ENCODE measurements around the gene CAMK4.

CAMK4 gene

DNA sequence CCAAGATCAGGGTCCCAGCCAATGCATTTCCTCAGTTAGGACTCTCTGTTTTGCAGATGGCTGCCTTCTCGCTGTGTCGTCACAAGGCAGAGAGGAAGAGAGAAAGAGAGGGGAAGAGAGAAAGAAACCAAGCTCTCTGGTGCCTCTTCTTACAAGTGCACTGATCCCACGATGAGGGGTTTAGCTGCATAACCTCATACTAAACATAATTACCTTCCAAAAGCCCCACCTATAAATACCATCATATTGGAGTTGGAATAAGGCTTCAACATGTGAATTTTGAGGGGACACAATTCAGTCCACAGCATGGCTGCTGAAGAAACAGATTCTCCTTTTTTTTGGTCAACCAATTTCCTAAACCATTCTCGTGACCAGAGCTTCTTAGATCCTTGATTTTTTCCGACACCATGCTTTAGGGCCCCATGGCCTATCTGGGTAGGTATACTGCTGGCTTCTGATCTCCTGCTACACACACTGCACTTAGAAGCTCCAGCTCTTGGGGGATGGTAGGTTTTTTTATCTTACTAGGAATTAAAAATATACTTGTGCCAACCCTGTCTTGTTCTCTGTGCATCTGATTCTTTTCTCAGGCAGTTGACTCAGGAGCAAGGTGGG lies 5.1 kb downstream of the CAMK4 start:
- no peak for DNase-seq (ENCODE audit: low read depth in 2 of 2)

GRCh38 chr5:111229871-111230810 lies 6.0 kb downstream of the CAMK4 start:
- no peak for DNase-seq (ENCODE audit: low read depth in 2 of 2)

GRCh38 chr5:111231119-111231518 lies 6.9 kb downstream of the CAMK4 start:
- no peak for DNase-seq (ENCODE audit: low read depth in 2 of 2)

DNA sequence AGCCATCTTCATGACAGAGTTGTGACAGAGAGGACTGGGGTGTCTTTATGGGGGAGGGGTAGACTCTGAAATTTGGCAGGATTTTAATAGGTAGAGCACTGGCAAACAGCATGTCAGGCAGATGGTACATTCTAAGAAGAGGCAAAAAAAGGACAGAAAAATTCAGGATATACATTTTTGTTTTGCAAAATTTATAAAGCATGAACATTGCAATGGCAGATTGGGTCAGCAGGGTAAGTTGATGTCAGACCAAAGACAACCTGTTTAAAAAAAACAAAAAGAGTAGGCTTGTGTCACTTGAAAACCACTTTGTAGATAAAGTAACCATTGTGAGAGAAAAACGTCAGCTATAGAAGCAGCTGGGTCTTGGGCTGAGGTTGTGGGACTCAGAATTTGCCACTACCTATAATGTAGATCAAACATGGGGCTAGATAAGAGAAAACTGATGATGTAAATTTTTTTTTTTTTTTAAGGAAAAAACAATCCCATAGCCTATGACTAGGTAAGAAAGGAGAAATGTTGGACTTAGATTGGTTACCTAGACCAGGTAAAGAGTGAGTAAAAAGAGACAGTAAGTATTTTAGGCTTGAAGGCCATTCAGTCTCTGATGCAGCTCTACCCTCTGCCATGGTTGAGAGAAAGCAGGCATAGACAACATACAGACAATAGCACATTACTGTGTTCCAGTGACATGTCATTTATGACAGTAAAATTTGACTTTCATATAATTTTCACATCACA lies 8.3 kb downstream of the CAMK4 start:
- DNase-seq (ENCODE audit: low read depth in 2 of 2), result no peak

- no peak for DNase-seq (ENCODE audit: low read depth in 2 of 2)
These were observed 8.8 kb downstream of the CAMK4 start for GRCh38 chr5:111233052-111233374.

DNA sequence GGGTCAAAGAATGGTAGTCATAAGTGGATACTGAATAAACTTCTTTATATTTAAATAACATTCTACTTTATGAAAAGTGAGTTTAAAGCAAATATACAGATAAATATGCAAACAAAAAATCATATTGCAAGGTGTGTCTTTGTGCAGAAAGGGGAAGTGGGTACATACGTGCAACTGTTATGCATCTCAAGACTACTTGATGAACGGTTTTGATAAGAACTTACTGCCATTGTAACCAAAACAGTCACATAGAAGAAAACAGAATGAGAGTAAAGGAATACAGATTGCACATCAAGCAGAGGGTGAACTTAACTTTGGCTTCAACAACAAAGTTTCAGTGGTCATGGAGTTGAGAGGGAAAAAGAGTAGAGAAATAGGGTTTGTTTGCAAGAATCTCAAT lies 9.9 kb downstream of the CAMK4 start:
- no peak for DNase-seq (ENCODE audit: low read depth in 2 of 2)

DNA sequence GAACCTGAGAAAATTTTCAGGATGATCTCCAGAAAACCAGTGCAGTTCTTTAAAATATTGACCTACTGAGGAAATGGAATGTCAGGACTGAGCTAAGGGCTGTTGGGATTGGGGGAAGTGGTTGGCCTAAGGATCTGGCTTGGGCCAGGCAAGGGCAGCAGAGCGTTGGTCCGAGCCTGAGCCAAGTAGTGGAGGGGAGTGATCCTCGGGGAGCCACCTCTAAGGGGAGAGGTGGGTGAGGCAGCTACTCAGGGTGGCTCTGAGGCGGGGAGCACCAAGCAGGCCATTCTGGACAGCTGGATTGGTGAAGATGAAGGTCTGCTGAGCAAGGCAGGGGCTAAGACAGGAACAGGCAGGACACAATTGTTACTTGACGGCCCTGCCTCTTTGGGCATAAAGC lies 11.5 kb downstream of the CAMK4 start:
- DNase-seq (ENCODE audit: low read depth in 2 of 2), result no peak

DNA sequence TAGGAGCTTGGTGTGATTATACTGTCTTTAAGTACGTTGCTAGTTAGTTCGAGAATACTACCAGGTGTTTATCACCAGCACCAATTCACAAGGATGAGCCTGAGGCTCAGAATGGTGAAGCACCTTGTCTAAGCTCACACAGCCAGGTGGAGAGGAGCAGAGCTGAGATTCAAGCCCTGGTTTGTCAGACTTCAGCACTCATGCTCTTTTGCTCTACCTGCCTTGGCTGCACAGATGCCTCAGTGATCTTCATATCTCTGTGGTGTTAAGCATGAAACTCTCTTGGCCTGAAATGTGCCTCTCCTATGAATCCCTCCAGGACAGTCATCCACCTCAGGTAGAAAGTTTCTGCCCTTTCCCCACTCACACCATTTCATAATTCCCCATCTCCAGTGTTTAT lies 12.2 kb downstream of the CAMK4 start:
- no peak for DNase-seq (ENCODE audit: low read depth in 2 of 2)

DNA sequence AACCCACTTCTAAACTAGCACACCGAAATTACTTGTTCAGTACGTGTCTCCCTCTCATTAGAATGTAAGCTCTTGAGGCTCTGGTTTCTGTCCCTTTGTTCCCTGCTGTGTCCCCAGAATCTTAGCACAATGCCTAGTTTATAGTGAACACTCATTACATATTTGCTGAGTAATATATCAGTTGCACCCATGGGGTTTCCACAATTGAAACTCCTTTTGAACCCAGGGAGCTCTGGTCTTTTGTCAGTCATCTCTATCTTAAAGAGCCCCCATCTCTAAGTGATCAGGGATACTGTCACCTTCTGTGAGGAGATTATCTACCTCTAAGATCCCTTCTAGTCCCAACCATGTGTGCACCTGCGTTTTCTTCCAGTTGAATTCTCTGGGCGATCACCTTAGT lies 12.8 kb downstream of the CAMK4 start:
- DNase-seq (ENCODE audit: low read depth in 2 of 2), result no peak

- no peak for DNase-seq (ENCODE audit: low read depth in 2 of 2)
These were observed 13.3 kb downstream of the CAMK4 start for GRCh38 chr5:111237470-111237869.

- DNase-seq (ENCODE audit: low read depth in 2 of 2), result no peak
These were observed 14.4 kb downstream of the CAMK4 start for GRCh38 chr5:111238431-111239225.

GRCh38 chr5:111241696-111242095 lies 17.5 kb downstream of the CAMK4 start:
- no peak for DNase-seq (ENCODE audit: low read depth in 2 of 2)

DNA sequence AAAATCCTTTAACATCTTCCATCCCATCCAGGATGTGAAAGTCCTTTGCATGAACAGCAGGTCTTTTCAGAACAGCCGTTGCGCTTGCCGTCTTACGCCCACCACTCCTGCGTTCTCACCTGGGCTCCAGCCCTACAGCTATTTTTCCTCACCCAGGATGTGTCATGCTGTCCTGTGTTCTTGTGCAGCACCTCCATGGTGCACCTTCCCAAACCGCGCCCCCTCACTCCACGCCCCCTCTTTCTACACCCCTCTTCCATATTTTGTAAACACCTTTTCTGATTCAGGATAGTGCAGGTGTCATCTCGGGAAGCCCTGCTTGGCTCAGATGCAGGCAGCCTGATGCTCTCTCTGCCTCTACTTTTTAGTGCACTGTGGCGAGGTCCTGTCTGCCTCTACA lies 18.4 kb downstream of the CAMK4 start:
- DNase-seq (ENCODE audit: low read depth in 2 of 2), result no peak

DNA sequence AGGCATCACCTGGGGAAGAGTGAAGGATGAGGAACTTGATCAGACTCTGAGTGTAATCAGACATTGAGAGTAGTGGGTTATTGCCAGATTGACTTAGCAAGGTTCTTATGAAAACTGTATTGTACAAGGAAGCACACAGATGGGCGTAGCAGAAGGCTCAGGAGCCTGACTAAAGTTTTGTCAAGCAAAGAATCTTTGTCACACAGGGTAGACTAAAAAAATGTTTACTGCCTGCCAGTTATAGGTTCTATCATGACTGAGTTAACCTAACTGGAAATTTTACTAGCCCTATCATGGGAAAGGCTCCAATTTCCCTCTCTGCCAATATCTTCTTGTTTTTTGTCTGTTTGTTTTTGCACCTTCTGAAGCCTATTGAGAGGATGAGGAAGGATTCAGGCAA lies 19.1 kb downstream of the CAMK4 start:
- DNase-seq (ENCODE audit: low read depth in 2 of 2), result no peak

- DNase-seq (ENCODE audit: low read depth in 2 of 2), result no peak
These were observed 21.5 kb downstream of the CAMK4 start for GRCh38 chr5:111245654-111246053.

DNA sequence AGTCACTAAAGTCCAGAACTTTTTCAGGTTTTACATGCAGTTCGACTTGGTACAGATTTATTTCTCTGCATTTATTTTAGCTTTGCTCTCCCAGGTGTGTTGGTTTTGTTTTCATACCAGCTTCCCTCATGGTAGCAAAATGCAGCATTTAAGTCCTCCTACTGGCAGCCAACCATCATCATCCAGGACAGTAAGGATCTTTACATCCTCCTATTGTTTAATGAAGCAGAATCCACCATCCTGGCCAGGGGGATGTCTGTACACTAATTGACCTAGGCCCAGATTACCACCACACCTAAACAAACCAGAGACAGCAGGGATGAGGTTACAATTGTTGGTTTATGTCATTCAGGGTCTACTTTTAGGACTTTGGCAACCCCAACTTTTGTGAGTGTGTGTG lies 22.3 kb downstream of the CAMK4 start:
- DNase-seq (ENCODE audit: low read depth in 2 of 2), result no peak

DNA sequence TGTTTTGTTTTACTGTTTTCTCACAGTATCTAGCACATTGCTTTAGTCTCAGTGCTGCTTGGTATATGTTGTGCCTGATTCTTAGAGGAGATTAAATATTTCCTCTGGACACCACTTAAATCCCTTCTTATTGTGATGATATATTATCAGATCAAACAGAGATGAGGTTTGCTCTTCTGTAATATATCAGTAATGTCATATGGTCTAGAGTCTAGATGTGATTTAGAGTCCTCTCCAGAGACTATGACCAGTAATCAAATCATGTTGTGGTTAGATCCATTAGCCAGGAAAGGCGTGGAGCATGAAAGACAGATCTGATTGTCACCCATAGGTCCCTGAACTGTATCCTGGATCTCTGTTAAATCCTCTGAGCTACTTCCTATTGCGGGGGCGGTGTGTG lies 24.4 kb downstream of the CAMK4 start:
- DNase-seq (ENCODE audit: low read depth in 2 of 2), result no peak

DNA sequence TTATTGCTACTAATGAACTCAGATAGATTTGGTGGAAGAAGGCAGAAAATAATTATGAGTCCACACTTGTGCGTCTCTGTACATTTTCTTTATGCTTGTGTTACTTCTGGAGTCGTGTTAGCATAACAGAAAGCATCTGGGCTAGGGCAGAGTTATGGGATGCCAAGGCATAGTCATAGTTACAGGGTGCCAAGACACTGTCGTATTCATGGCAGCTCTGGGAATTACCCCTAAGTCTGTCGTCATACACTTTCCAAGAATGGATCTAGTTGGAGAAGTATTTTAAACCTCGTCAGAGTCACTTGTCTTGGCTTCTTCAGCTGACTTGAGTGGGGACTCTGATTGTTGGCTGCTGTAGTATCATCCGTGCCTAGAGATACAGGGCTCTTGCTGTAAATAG lies 27.7 kb downstream of the CAMK4 start:
- no peak for DNase-seq (ENCODE audit: low read depth in 2 of 2)

GRCh38 chr5:111252799-111253545 lies 28.8 kb downstream of the CAMK4 start:
- no peak for DNase-seq (ENCODE audit: low read depth in 2 of 2)

- DNase-seq (ENCODE audit: low read depth in 2 of 2), result peak; percentile 41 to 50
These were observed 30.4 kb downstream of the CAMK4 start for GRCh38 chr5:111254613-111255012.

DNA sequence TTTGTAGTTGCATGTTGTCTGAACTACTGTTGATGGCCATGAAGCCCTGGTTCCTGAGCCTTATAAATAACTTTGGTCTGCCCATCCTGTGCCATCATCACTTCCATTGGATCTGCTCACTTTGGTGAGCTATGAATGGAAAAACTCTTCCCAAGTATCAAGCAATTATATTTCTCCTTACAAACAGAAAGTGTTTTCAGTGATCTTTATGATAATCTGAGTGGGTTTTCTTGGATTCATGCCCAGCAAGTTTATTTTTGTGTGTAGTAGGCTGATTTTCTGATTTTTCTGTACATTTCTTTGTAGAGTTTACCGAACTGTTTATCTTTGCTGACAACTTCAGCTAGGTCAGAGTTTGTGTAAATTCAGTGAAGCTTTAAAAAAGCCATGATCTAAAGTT lies 31.0 kb downstream of the CAMK4 start:
- DNase-seq (ENCODE audit: low read depth in 2 of 2), result no peak
